Panc1 (cell line): ENCODE measurements around the gene FAM169A.

Source experiments
- CTCF ChIP-seq: fragments of 450-650 bp; IDR thresholded peaks from 2 replicates; pipeline ENCODE4 v1.5.1; 2017; ENCODE audit warnings: mild to moderate bottlenecking
- POLR2AphosphoS5 ChIP-seq: IDR thresholded peaks from 2 replicates; pipeline ENCODE4 v1.6.1; 2012; ENCODE audit warnings: mild to moderate bottlenecking, low read depth, low read length, moderate library complexity

GRCh38 chr5:74888117-74888516, 21.9 kb upstream of the FAM169A start:
- TF ChIP-seq CTCF (no peak), POLR2AphosphoS5 (no peak)
